ENCODE data around the gene C1orf198.

Gene C1orf198

DNA sequence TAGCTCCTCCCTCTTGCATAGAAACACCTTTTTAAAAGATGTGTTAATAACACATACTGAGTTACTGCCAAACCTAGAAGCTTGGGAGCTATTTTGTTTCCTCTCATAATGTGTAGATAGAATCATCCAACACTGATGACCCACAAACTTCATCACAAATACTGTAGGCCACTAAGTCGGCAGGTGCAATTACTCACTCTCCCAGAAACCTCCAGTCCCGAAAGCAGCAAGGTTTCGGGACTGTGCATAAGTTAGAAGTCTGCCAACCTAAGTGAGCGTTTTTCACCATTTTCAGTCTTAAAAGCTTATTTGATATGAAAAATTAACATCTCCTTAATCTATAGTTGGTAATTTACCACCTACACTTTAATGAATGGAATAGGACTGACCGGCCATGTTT, 32.0 kb downstream of the C1orf198 start:
- no CpG with 5 or more reads among the region's 5 CpGs for WGBS (ENCODE audit: insufficient coverage, insufficient read length)
- Histone ChIP-seq H3K9me3 (ENCODE audit: control insufficient read depth, insufficient read depth, low read length) (no peaks in the 10 kb centered on the region), H3K27me3 (ENCODE audit: control insufficient read depth, insufficient read depth, low read length) (no peaks in the 10 kb centered on the region), H3K4me1 (ENCODE audit: control insufficient read depth, insufficient read depth, low read length) (no peaks in the 10 kb centered on the region), H3K27ac (ENCODE audit: low read length) (no peak overlapping the region), H3K36me3 (ENCODE audit: control insufficient read depth, insufficient read depth, low read length) (peaks cover 5% of the 10 kb centered on the region; the same call in 1 of the 2 replicates), H3K4me3 (ENCODE audit: low read length) (no peak overlapping the region)
- DNase-seq (ENCODE audit: low read depth, low spot score) = no peak

- Histone ChIP-seq H3K9me3 (ENCODE audit: control insufficient read depth, insufficient read depth, low read length) (no peaks in the 10 kb centered on the region), H3K27ac (ENCODE audit: low read length) (no peak overlapping the region), H3K27me3 (ENCODE audit: control insufficient read depth, insufficient read depth, low read length) (no peaks in the 10 kb centered on the region), H3K4me3 (ENCODE audit: low read length) (no peak overlapping the region), H3K36me3 (ENCODE audit: control insufficient read depth, insufficient read depth, low read length) (peaks cover 2% of the 10 kb centered on the region; the same call in 1 of the 2 replicates), H3K4me1 (ENCODE audit: control insufficient read depth, insufficient read depth, low read length) (no peaks in the 10 kb centered on the region)
- no CpG with 5 or more reads among the region's 3 CpGs for WGBS (ENCODE audit: insufficient coverage, insufficient read length)
- DNase-seq (ENCODE audit: low read depth, low spot score) = no peak
These were observed 34.0 kb downstream of the C1orf198 start for GRCh38 chr1:230834292-230834691.

DNA sequence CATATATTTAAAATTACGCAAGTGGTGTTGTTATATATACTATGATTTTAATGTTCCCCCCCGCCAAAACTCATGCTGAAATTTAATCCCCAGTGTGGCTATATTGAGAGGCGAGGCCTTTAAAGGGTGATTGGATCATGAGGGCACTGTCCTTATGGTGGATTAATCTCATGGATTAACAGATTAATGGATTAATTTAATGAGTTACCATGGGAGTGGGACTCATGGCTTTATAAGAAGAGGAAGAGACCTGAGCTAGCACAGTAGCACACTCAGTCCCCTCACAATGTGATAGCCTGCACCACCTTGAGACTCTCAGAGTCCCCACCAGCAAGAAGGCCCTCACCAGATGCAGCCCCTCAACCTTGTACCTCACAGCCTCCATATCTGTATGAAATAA, 34.8 kb downstream of the C1orf198 start:
- Histone ChIP-seq H3K36me3 (ENCODE audit: control insufficient read depth, insufficient read depth, low read length) (peaks cover under 1% of the 10 kb centered on the region; the same call in 1 of the 2 replicates), H3K4me3 (ENCODE audit: low read length) (no peak overlapping the region), H3K4me1 (ENCODE audit: control insufficient read depth, insufficient read depth, low read length) (no peaks in the 10 kb centered on the region), H3K27me3 (ENCODE audit: control insufficient read depth, insufficient read depth, low read length) (no peaks in the 10 kb centered on the region), H3K27ac (ENCODE audit: low read length) (no peak overlapping the region), H3K9me3 (ENCODE audit: control insufficient read depth, insufficient read depth, low read length) (no peaks in the 10 kb centered on the region)
- DNase-seq (ENCODE audit: low read depth, low spot score) = no peak
- WGBS (ENCODE audit: insufficient coverage, insufficient read length) = no CpG with 5 or more reads among the region's 3 CpGs

DNA sequence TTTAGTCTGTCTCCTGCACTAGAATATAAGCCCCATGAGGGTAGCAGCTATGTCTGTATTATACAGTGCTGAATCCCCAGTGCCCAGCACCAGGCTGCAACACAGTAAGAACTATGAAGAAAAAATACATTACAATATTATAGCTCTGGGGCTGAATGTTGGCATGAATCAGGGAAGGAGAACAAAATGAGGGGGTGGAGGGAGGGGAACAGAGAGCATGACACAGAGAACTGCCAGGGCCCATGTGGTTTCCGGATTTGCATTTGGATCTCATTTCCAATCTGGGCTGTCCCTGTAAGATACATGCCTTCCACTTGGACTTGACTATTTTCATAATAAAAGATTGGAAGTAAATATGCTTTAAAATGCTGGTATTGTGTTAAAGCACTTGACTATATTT, 35.8 kb downstream of the C1orf198 start:
- H3K4me3 ChIP-seq (ENCODE audit: low read length) = no peak overlapping the region
- no peak for DNase-seq (ENCODE audit: low read depth, low spot score)
- H3K27ac ChIP-seq (ENCODE audit: low read length) = no peak overlapping the region
- no peaks in the 10 kb centered on the region for H3K27me3 ChIP-seq (ENCODE audit: control insufficient read depth, insufficient read depth, low read length)
- WGBS (ENCODE audit: insufficient coverage, insufficient read length) = no CpG with 5 or more reads among the region's 1 CpG
- H3K4me1 ChIP-seq (ENCODE audit: control insufficient read depth, insufficient read depth, low read length) = no peaks in the 10 kb centered on the region
- no peaks in the 10 kb centered on the region for H3K9me3 ChIP-seq (ENCODE audit: control insufficient read depth, insufficient read depth, low read length)
- H3K36me3 ChIP-seq (ENCODE audit: control insufficient read depth, insufficient read depth, low read length) = no peaks in the 10 kb centered on the region

DNA sequence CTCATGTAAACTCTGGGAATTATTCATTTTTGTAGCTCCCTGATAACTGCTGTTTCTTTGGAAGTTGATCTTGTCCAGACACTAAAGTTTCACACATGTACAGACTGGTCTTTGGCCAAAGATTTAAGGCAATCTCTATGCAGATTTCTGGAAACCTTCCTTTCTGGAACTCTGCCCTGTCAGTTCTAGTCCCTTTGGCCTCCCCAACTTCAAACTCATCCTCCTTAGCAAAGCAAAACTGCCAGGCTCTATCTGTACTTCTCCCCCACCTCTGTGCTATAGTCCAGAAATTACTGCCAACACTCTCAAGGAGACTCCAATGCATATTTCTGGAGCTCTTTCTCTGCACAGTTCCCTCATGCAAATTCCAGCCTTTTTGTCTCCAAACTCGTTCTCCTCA, 36.5 kb downstream of the C1orf198 start:
- DNase-seq (ENCODE audit: low read depth, low spot score) = no peak
- WGBS (ENCODE audit: insufficient coverage, insufficient read length) = no CpG with 5 or more reads among the region's 1 CpG

DNA sequence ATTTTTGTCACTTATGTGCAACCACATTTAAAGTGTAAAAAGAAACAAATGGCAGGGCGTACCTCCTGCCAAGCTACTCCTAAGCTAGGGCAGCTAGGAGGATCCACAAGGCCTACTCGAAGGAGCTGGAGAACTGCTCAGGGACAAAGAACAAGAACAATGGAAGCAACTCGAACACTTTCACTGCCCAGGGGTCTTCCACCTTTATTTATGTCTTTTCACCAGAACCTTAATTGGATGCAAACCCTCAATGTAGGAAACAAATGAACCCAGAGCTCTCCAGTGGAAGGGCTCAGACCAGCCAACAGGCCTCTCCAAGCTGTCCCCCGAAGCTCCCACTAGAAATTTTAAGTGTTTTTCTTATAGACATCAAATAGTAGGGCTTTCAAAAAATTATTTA, 39.9 kb downstream of the C1orf198 start:
- H3K27ac ChIP-seq (ENCODE audit: low read length) = no peak overlapping the region
- no peaks in the 10 kb centered on the region for H3K4me1 ChIP-seq (ENCODE audit: control insufficient read depth, insufficient read depth, low read length)
- H3K4me3 ChIP-seq (ENCODE audit: low read length) = no peak overlapping the region
- no peaks in the 10 kb centered on the region for H3K36me3 ChIP-seq (ENCODE audit: control insufficient read depth, insufficient read depth, low read length)
- no CpG with 5 or more reads among the region's 4 CpGs for WGBS (ENCODE audit: insufficient coverage, insufficient read length)
- no peak for DNase-seq (ENCODE audit: low read depth, low spot score)
- no peaks in the 10 kb centered on the region for H3K27me3 ChIP-seq (ENCODE audit: control insufficient read depth, insufficient read depth, low read length)
- H3K9me3 ChIP-seq (ENCODE audit: control insufficient read depth, insufficient read depth, low read length) = no peaks in the 10 kb centered on the region

More for the DNA sequence above, 36.5 kb downstream of the C1orf198 start:
- Histone ChIP-seq H3K4me3 (ENCODE audit: low read length) (no peak overlapping the region), H3K27me3 (ENCODE audit: control insufficient read depth, insufficient read depth, low read length) (no peaks in the 10 kb centered on the region), H3K27ac (ENCODE audit: low read length) (no peak overlapping the region), H3K4me1 (ENCODE audit: control insufficient read depth, insufficient read depth, low read length) (no peaks in the 10 kb centered on the region), H3K9me3 (ENCODE audit: control insufficient read depth, insufficient read depth, low read length) (no peaks in the 10 kb centered on the region), H3K36me3 (ENCODE audit: control insufficient read depth, insufficient read depth, low read length) (no peaks in the 10 kb centered on the region)

GRCh38 chr1:230827801-230828200, 40.5 kb downstream of the C1orf198 start:
- H3K4me3 ChIP-seq (ENCODE audit: low read length) = no peak overlapping the region
- DNase-seq (ENCODE audit: low read depth, low spot score) = no peak
- no peaks in the 10 kb centered on the region for H3K4me1 ChIP-seq (ENCODE audit: control insufficient read depth, insufficient read depth, low read length)
- no peaks in the 10 kb centered on the region for H3K27me3 ChIP-seq (ENCODE audit: control insufficient read depth, insufficient read depth, low read length)
- no peak overlapping the region for H3K27ac ChIP-seq (ENCODE audit: low read length)
- no CpG with 5 or more reads among the region's 5 CpGs for WGBS (ENCODE audit: insufficient coverage, insufficient read length)
- no peaks in the 10 kb centered on the region for H3K9me3 ChIP-seq (ENCODE audit: control insufficient read depth, insufficient read depth, low read length)
- no peaks in the 10 kb centered on the region for H3K36me3 ChIP-seq (ENCODE audit: control insufficient read depth, insufficient read depth, low read length)

DNA sequence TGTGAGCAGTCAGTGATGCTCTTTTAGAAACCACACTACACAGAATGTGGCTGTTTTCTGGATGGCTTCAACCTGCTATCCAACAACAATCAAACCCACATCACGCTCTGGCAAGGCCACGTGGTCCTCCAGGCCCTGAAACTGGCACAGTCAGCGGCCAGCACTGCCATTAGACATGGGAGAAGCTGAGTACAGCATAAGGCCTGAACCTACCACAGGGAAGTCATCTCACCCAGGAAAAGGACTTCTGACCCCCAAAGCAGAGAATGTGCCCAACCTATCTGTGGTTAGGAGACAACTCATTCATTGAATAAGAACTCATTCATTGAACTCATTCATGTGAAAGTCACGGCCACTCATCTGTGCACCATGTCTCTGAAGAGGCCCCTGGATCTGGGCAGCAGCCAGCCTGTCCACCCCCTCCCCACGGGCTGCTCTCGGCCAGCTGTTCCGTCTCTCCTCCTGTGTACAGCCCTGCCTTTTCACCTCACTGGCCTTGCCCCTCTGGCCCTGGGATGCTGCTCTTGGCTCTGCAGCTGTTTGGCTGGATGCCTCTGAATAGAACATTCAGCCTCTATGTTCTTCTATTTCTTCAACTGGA, 41.1 kb downstream of the C1orf198 start:
- Histone ChIP-seq H3K27ac (ENCODE audit: low read length) (no peak overlapping the region), H3K9me3 (ENCODE audit: control insufficient read depth, insufficient read depth, low read length) (no peaks in the 10 kb centered on the region), H3K27me3 (ENCODE audit: control insufficient read depth, insufficient read depth, low read length) (no peaks in the 10 kb centered on the region), H3K36me3 (ENCODE audit: control insufficient read depth, insufficient read depth, low read length) (no peaks in the 10 kb centered on the region), H3K4me1 (ENCODE audit: control insufficient read depth, insufficient read depth, low read length) (no peaks in the 10 kb centered on the region), H3K4me3 (ENCODE audit: low read length) (no peak overlapping the region)
- no peak for DNase-seq (ENCODE audit: low read depth, low spot score)
- no CpG with 5 or more reads among the region's 7 CpGs for WGBS (ENCODE audit: insufficient coverage, insufficient read length)

GRCh38 chr1:230826166-230826875, 42.0 kb downstream of the C1orf198 start:
- DNase-seq (ENCODE audit: low read depth, low spot score) = no peak
- no CpG with 5 or more reads among the region's 9 CpGs for WGBS (ENCODE audit: insufficient coverage, insufficient read length)
- no peaks in the 10 kb centered on the region for H3K4me1 ChIP-seq (ENCODE audit: control insufficient read depth, insufficient read depth, low read length)
- no peak overlapping the region for H3K27ac ChIP-seq (ENCODE audit: low read length)
- no peaks in the 10 kb centered on the region for H3K36me3 ChIP-seq (ENCODE audit: control insufficient read depth, insufficient read depth, low read length)
- no peaks in the 10 kb centered on the region for H3K27me3 ChIP-seq (ENCODE audit: control insufficient read depth, insufficient read depth, low read length)
- H3K9me3 ChIP-seq (ENCODE audit: control insufficient read depth, insufficient read depth, low read length) = no peaks in the 10 kb centered on the region
- no peak overlapping the region for H3K4me3 ChIP-seq (ENCODE audit: low read length)

- Histone ChIP-seq H3K27ac (ENCODE audit: low read length) (no peak overlapping the region), H3K4me1 (ENCODE audit: control insufficient read depth, insufficient read depth, low read length) (no peaks in the 10 kb centered on the region), H3K9me3 (ENCODE audit: control insufficient read depth, insufficient read depth, low read length) (no peaks in the 10 kb centered on the region), H3K4me3 (ENCODE audit: low read length) (no peak overlapping the region), H3K27me3 (ENCODE audit: control insufficient read depth, insufficient read depth, low read length) (no peaks in the 10 kb centered on the region), H3K36me3 (ENCODE audit: control insufficient read depth, insufficient read depth, low read length) (no peaks in the 10 kb centered on the region)
- no peak for DNase-seq (ENCODE audit: low read depth, low spot score)
- WGBS (ENCODE audit: insufficient coverage, insufficient read length) = no CpG with 5 or more reads among the region's 3 CpGs
These were observed 42.6 kb downstream of the C1orf198 start for GRCh38 chr1:230825761-230826160.

All from iPS DF 6.9 (cell line).